GM12874 (cell line): ENCODE measurements around the gene DNAAF9.
A peak's percentile ranks its signal among the peaks of the same experiment; 100 is the strongest.

ENCODE experiments used
- CTCF ChIP-seq: IDR thresholded peaks from 2 replicates; pipeline ENCODE4 v1.5.1; 2011; ENCODE audit warnings: low read depth, mild to moderate bottlenecking, control low read depth, low read length, moderate library complexity; ENCODE audit not compliant: insufficient read depth

Gene DNAAF9

GRCh38 chr20:3407040-3407770 lies at the start of gene DNAAF9:
TSS of gene DNAAF9 (minus strand) at chr20:3407669. CDS start at chr20:3407557, 112 bp downstream.
- peak; percentile 65 for TF ChIP-seq CTCF

- no peak for TF ChIP-seq CTCF
These were observed 49.2 kb upstream of the DNAAF9 start for GRCh38 chr20:3456648-3457047.

- no peak for TF ChIP-seq CTCF
These were observed 47.4 kb upstream of the DNAAF9 start for GRCh38 chr20:3454831-3455230.

GRCh38 chr20:3452690-3453089 lies 45.2 kb upstream of the DNAAF9 start:
- no peak for TF ChIP-seq CTCF

GRCh38 chr20:3452136-3452535 lies 44.7 kb upstream of the DNAAF9 start:
- no peak for TF ChIP-seq CTCF

- TF ChIP-seq CTCF = no peak
These were observed 41.9 kb upstream of the DNAAF9 start for GRCh38 chr20:3449319-3449718.

GRCh38 chr20:3447321-3447720 lies 39.9 kb upstream of the DNAAF9 start:
- TF ChIP-seq CTCF = no peak
